WTC11 (cell line): Measurements from ENCODE around the gene ALS2. TPM values are rescaled to one million over a fixed set of nuclear protein-coding genes. Genes with fewer than 3 reads are reported as not detected.

Source experiments
- ATAC-seq: fragments of 200-7000 bp; cut with Tn5 transposase; 2 replicates; pipeline ENCODE4 v1.10.0; 2021; ENCODE audit warnings: mild to moderate bottlenecking, moderate library complexity
- CTCF ChIA-PET: fragments of 300-600 bp; sonication (Branson Sonifier 250); formaldehyde crosslinking; loops from one replicate; lab custom pipeline; 2021; ENCODE audit warnings: antibody characterized with exemption; lab: Charles Lee
- POLR2A ChIA-PET: fragments of 350-600 bp; sonication (Branson Sonifier 250); formaldehyde crosslinking; loops from one replicate; lab custom pipeline; 2021; ENCODE audit warnings: antibody characterized with exemption; lab: Charles Lee
- DNase-seq: peaks from one replicate; pipeline ENCODE4 v3.0.0; 2021; ENCODE audit warnings: low spot score
- H3K27ac Mint-ChIP-seq: 2 replicates; pipeline ENCODE4 v1.8.0; 2021; ENCODE audit warnings: mixed read lengths
- H3K27me3 Mint-ChIP-seq: 2 replicates; pipeline ENCODE4 v1.8.0; 2021; ENCODE audit warnings: low read depth, mild to moderate bottlenecking, moderate library complexity, mixed read lengths
- H3K36me3 Mint-ChIP-seq: 2 replicates; pipeline ENCODE4 v1.8.0; 2021; ENCODE audit warnings: mixed read lengths
- H3K4me1 Mint-ChIP-seq: 2 replicates; pipeline ENCODE4 v1.8.0; 2022; ENCODE audit warnings: mixed read lengths
- H3K4me3 Mint-ChIP-seq: 2 replicates; pipeline ENCODE4 v1.8.0; 2021; ENCODE audit warnings: mild to moderate bottlenecking, moderate library complexity, mixed read lengths
- H3K9me3 Mint-ChIP-seq: 2 replicates; pipeline ENCODE4 v1.8.0; 2021; ENCODE audit warnings: mixed read lengths
- CREB1 ChIP-seq: sonication (generic); formaldehyde crosslinking; IDR thresholded peaks from 2 replicates; pipeline ENCODE4 v1.8.0; 2023; ENCODE audit warnings: mild to moderate bottlenecking, missing genetic modification reagents
- ESRRA ChIP-seq: sonication (generic); formaldehyde crosslinking; IDR thresholded peaks from 2 replicates; pipeline ENCODE4 v1.8.1; 2022; ENCODE audit warnings: mild to moderate bottlenecking, missing genetic modification reagents, borderline replicate concordance
- FOXJ3 ChIP-seq: sonication (generic); formaldehyde crosslinking; IDR thresholded peaks from 2 replicates; pipeline ENCODE4 v1.9.0; 2021; ENCODE audit warnings: missing genetic modification reagents, mild to moderate bottlenecking, borderline replicate concordance
- FOXK1 ChIP-seq: sonication (generic); formaldehyde crosslinking; IDR thresholded peaks from 2 replicates; pipeline ENCODE4 v1.8.0; 2022; ENCODE audit warnings: mild to moderate bottlenecking, moderate library complexity, missing genetic modification reagents
- GTF2I ChIP-seq: fragments of 250-450 bp; sonication (Bioruptor Pico); conservative IDR thresholded peaks from 2 replicates; pipeline ENCODE4 v1.4.0; 2021; ENCODE audit warnings: mild to moderate bottlenecking
- IRF2 ChIP-seq: sonication (generic); formaldehyde crosslinking; IDR thresholded peaks from 2 replicates; pipeline ENCODE4 v1.8.0; 2022; ENCODE audit warnings: low read depth, missing genetic modification reagents, borderline replicate concordance
- NFE2L1 ChIP-seq: sonication (generic); formaldehyde crosslinking; IDR thresholded peaks from 2 replicates; pipeline ENCODE4 v1.8.1; 2023; ENCODE audit warnings: missing genetic modification reagents
- NR1H2 ChIP-seq: sonication (generic); formaldehyde crosslinking; IDR thresholded peaks from 2 replicates; pipeline ENCODE4 v1.9.0; 2021; ENCODE audit warnings: mild to moderate bottlenecking, moderate library complexity, missing genetic modification reagents
- NR2C2 ChIP-seq: sonication (generic); formaldehyde crosslinking; IDR thresholded peaks from 2 replicates; pipeline ENCODE4 v1.8.0; 2022; ENCODE audit warnings: mild to moderate bottlenecking, missing genetic modification reagents
- SOX15 ChIP-seq: fragments of 250-450 bp; sonication (Bioruptor Pico); IDR thresholded peaks from 2 replicates; pipeline ENCODE4 v1.9.0; 2021; ENCODE audit warnings: mild to moderate bottlenecking
- ZNF263 ChIP-seq: sonication (generic); formaldehyde crosslinking; IDR thresholded peaks from 2 replicates; pipeline ENCODE4 v1.8.1; 2022; ENCODE audit warnings: low read depth, mild to moderate bottlenecking, moderate library complexity, missing genetic modification reagents
- ZNF416 ChIP-seq: fragments of 250-450 bp; sonication (Bioruptor Pico); IDR thresholded peaks from 2 replicates; pipeline ENCODE4 v1.9.0; 2021; ENCODE audit warnings: mild to moderate bottlenecking, inconsistent platforms
- ZNF423 ChIP-seq: fragments of 250-450 bp; sonication (Bioruptor Pico); IDR thresholded peaks from 2 replicates; pipeline ENCODE4 v2.1.2; 2022; ENCODE audit warnings: mild to moderate bottlenecking, moderate library complexity
- total RNA-seq: library from RNA; stranded (reverse); gene quantifications from 3 replicates; pipeline ENCODE4 v1.2.3, GENCODE V29; 2021
- TF ChIP-seq, protein P1 (sequence below): sonication (generic); formaldehyde crosslinking; conservative IDR thresholded peaks from 2 replicates; pipeline ENCODE4 v1.8.1; 2022; ENCODE audit warnings: mild to moderate bottlenecking, missing genetic modification reagents
- TF ChIP-seq, protein P2 (sequence below): sonication (generic); formaldehyde crosslinking; IDR thresholded peaks from 2 replicates; pipeline ENCODE4 v1.8.1; 2023; ENCODE audit warnings: mild to moderate bottlenecking, missing genetic modification reagents, moderate library complexity
- TF ChIP-seq, protein P3 (sequence below): fragments of 250-450 bp; sonication (Bioruptor Pico); conservative IDR thresholded peaks from 2 replicates; pipeline ENCODE4 v1.9.0; 2021; ENCODE audit warnings: mild to moderate bottlenecking
- TF ChIP-seq, protein P4 (sequence below): sonication (generic); formaldehyde crosslinking; IDR thresholded peaks from 2 replicates; pipeline ENCODE4 v1.8.1; 2022; ENCODE audit warnings: low read depth, missing genetic modification reagents, borderline replicate concordance
- TF ChIP-seq, protein P5 (sequence below): fragments of 250-450 bp; sonication (Bioruptor Pico); IDR thresholded peaks from 2 replicates; pipeline ENCODE4 v2.1.2; 2022; ENCODE audit warnings: mild to moderate bottlenecking, moderate library complexity

The ALS2 gene
- total RNA-seq, 1 experiment from 2014 or later: 30.5 TPM

DNA sequence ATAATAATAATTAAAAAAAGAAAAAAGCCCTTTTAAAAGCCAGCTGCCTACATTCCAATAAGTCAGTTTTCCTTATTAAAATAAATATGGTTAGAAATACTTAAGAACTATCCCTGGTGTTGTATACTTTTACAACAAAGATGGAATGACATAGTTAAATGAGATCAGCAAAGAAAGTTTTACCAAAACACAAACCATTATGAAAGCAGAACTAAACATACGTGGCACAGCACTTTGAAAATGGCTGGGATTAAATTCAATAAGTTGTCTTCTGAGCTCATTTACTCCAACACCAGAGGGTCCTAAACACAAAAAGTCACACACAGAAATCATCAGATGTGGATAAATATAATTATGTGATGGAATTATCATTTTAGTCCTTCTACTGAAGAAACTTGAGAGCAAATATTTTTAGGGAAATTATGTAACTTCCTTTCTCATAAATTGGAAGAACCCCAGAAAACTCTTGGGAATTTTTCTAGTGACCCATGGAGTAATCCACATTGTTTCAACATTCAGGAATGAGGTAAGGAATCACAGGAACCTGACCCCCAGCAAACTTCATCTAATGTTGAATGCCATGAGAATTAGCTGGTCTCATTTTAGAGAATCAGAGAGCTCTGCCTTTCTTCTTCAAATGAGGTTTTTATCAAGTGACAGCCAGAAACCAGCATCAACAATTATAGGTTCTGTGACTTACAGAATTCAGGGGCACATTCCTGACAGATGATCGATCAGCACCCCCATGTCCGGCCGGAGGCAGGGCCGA lies 125.9 kb downstream of the ALS2 start (continued):
- TF ChIP-seq GTF2I (no peak), NR1H2 (CRISPR knock-in tag) (no peak), ESRRA (CRISPR knock-in tag) (no peak), FOXJ3 (CRISPR knock-in tag) (no peak)
- TF ChIP-seq, protein P1, sequence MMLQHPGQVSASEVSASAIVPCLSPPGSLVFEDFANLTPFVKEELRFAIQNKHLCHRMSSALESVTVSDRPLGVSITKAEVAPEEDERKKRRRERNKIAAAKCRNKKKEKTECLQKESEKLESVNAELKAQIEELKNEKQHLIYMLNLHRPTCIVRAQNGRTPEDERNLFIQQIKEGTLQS (CRISPR knock-in tag): no peak

DNA sequence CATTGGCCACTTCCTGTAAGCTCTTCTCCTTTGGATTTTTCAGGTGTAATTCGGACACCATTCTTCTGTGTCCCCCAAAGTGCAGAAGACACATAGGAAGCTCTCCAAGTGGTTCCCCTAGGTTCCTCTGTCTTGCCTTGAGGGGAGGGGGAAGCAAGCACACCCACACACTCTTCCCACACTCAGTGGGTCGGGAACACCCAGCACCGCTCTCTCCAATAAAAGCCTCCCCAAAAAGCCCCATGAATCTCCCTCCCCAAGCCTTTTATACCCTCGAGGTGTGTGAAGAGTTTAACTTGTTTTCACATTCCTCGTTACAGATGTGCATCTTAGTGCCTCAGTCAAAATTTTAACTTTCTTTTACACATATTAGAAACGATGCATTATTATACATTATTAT lies 127.5 kb downstream of the ALS2 start:
- Mint-ChIP-seq H3K27me3 (no peaks in the 10 kb centered on the region), H3K4me3 (no peak overlapping the region), H3K4me1 (no peaks in the 10 kb centered on the region), H3K27ac (no peak overlapping the region), H3K9me3 (no peaks in the 10 kb centered on the region), H3K36me3 (no peaks in the 10 kb centered on the region)
- ChIA-PET CTCF (no interaction called here), POLR2A (no interaction called here)
- no peak for ATAC-seq
- no peak for DNase-seq
- TF ChIP-seq, protein P2, sequence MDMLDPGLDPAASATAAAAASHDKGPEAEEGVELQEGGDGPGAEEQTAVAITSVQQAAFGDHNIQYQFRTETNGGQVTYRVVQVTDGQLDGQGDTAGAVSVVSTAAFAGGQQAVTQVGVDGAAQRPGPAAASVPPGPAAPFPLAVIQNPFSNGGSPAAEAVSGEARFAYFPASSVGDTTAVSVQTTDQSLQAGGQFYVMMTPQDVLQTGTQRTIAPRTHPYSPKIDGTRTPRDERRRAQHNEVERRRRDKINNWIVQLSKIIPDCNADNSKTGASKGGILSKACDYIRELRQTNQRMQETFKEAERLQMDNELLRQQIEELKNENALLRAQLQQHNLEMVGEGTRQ: no peak
- TF ChIP-seq, protein P3, sequence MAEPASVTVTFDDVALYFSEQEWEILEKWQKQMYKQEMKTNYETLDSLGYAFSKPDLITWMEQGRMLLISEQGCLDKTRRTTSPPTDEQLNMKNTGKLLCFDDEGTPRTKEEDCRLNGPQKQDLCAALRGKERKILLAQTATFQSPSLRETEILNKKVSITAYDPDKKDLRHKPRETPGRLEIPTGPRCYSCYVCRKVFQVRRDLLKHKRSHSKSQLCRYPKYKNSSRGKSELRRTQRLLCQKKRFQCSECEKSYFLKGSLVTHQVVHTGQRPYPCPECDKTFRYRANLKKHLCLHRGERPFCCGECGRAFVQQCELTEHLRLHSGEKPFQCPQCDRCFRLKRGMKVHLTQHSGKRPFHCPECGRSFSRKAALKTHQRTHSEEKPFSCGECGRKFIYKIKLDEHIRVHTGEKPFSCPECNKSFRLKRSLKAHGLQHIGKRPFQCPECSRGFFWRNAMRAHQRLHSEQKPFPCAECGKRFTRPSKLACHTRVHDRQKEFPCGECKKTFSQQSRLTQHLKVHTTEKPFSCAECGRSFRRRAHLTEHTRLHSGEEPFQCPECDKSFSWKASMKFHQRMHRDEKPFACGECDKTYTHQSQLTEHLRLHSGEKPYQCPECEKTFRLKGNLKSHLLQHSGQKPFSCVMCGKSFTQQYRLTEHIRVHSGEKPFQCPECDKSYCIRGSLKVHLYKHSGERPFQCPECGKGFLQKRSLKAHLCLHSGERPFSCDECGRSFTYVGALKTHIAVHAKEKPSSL: no peak
- TF ChIP-seq FOXK1 (CRISPR knock-in tag) (no peak), ZNF416 (CRISPR knock-in tag) (no peak), NR2C2 (CRISPR knock-in tag) (no peak), ZNF423 (no peak), ZNF263 (CRISPR knock-in tag) (no peak), IRF2 (CRISPR knock-in tag) (no peak), CREB1 (CRISPR knock-in tag) (no peak), NFE2L1 (no peak), SOX15 (CRISPR knock-in tag) (no peak)
- TF ChIP-seq, protein P4, sequence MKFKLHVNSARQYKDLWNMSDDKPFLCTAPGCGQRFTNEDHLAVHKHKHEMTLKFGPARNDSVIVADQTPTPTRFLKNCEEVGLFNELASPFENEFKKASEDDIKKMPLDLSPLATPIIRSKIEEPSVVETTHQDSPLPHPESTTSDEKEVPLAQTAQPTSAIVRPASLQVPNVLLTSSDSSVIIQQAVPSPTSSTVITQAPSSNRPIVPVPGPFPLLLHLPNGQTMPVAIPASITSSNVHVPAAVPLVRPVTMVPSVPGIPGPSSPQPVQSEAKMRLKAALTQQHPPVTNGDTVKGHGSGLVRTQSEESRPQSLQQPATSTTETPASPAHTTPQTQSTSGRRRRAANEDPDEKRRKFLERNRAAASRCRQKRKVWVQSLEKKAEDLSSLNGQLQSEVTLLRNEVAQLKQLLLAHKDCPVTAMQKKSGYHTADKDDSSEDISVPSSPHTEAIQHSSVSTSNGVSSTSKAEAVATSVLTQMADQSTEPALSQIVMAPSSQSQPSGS: no peak
- TF ChIP-seq, protein P1 (CRISPR knock-in tag): no peak
- TF ChIP-seq, protein P5, sequence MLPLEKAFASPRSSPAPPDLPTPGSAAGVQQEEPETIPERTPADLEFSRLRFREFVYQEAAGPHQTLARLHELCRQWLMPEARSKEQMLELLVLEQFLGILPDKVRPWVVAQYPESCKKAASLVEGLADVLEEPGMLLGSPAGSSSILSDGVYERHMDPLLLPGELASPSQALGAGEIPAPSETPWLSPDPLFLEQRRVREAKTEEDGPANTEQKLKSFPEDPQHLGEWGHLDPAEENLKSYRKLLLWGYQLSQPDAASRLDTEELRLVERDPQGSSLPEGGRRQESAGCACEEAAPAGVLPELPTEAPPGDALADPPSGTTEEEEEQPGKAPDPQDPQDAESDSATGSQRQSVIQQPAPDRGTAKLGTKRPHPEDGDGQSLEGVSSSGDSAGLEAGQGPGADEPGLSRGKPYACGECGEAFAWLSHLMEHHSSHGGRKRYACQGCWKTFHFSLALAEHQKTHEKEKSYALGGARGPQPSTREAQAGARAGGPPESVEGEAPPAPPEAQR: no peak

Other genes starting within 250 kb of the ALS2 start
- gene TMEM237, start 137.4 kb downstream of the ALS2 start, total RNA-seq: 33.5 to 33.9 TPM (median 33.6 TPM) in 3 replicates
- not detected in 3 replicates for gene MPP4, start 82.3 kb downstream of the ALS2 start, total RNA-seq
- gene CDK15, start 25.6 kb upstream of the ALS2 start, total RNA-seq: not detected in 3 replicates